NB4 (cell line): ENCODE data around the gene DNAL1.

ENCODE experiments used
- DNase-seq: peaks from one replicate; pipeline ENCODE4 v3.0.0; 2010; ENCODE audit warnings: low read depth
- H3K4me3 ChIP-seq: one replicate; pipeline ENCODE4 v1.5.1; 2011; ENCODE audit warnings: mild to moderate bottlenecking, low read depth, low read length, moderate library complexity
- CTCF ChIP-seq: IDR thresholded peaks from one replicate; pipeline ENCODE4 v1.5.1; 2012; ENCODE audit warnings: low read depth, low read length
- MYC ChIP-seq: IDR thresholded peaks from 2 replicates; pipeline ENCODE4 v1.6.1; 2011; ENCODE audit warnings: low read depth, low read length
- POLR2A ChIP-seq: IDR thresholded peaks from 2 replicates; pipeline ENCODE4 v1.6.1; 2011; ENCODE audit warnings: mild to moderate bottlenecking; ENCODE audit not compliant: insufficient read length; ENCODE audit errors: extremely low read depth
- TF ChIP-seq, protein P1 (sequence below): IDR thresholded peaks from 2 replicates; pipeline ENCODE4 v1.6.1; 2011; ENCODE audit warnings: low read depth, low read length

DNAL1 gene

GRCh38 chr14:73717266-73717665 is 72.5 kb downstream of the DNAL1 start:
- no peak overlapping the region for H3K4me3 ChIP-seq
- TF ChIP-seq MYC (no peak), CTCF (no peak), POLR2A (no peak)
- TF ChIP-seq, protein P1, sequence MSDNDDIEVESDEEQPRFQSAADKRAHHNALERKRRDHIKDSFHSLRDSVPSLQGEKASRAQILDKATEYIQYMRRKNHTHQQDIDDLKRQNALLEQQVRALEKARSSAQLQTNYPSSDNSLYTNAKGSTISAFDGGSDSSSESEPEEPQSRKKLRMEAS = no peak
- no peak for DNase-seq

GRCh38 chr14:73717711-73718417 is 73.1 kb downstream of the DNAL1 start:
- DNase-seq = no peak
- TF ChIP-seq MYC = no peak
- no peak for TF ChIP-seq CTCF
- no peak for TF ChIP-seq POLR2A
- TF ChIP-seq, protein P1 = no peak
- H3K4me3 ChIP-seq = no peak overlapping the region

DNA sequence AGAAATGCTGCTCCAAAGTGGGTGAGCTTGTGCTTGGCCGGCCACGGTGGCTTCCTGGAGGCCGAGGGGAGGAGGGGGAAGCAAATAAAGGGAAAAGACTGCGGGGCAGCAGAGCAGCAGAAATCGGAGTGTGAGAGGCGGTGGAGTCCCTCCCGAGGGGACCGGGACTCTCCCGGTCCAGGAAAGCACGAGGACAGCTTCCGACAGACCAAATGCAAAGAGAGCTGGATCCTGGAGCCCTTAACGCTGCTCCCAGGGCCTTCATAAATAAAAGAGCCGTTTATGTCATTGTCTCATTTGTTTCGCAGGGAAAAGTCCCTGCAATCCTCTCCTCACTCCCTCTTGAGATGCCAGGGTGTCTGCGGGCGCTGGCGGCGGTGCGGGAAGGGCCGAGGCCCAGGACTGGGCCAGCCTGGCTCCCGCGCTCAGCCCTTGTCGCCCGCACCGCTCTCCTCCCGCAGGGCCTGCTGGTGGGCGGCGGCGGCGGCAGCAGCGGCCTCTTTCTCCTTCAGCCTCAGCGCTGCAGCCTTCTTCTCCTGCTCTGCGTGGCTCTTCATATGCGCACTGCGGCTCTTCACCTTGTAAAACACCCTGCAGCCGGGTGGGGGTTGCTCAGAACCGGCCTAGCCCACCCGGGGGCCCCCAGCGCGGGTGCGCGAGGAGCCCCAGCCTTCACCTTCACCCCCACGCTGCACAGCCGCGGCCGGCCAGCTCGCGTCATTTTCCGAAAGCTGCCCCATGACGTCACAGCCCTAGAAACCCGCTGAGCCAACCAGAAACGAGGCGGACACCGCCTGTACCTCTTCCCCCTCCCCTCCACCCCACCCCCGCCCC is 73.8 kb downstream of the DNAL1 start:
- H3K4me3 ChIP-seq = no peak overlapping the region
- TF ChIP-seq MYC (no peak), CTCF (no peak), POLR2A (no peak)
- TF ChIP-seq, protein P1 = no peak
- DNase-seq = no peak

DNA sequence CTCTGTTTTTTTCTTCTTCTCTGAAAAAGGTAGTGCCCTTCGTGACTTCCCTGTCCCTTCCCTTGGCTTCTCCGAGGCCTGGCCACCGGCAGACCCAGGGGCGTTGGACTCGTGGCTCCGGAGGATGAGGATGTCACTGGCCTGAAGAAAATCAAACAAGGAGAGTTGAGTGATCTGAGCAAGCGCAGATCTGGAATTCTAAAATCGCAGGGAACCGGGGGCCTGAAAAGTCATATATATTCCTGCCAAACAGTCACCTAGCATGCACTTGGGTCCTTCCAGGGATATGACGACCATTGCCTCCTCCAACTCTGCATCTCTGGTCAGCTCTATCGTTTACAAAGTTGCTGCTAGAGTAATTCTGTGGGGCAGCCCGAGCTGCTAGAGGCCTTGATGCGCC is 74.6 kb downstream of the DNAL1 start:
- H3K4me3 ChIP-seq = no peak overlapping the region
- TF ChIP-seq POLR2A (no peak), CTCF (no peak), MYC (no peak)
- TF ChIP-seq, protein P1 = no peak
- no peak for DNase-seq

DNA sequence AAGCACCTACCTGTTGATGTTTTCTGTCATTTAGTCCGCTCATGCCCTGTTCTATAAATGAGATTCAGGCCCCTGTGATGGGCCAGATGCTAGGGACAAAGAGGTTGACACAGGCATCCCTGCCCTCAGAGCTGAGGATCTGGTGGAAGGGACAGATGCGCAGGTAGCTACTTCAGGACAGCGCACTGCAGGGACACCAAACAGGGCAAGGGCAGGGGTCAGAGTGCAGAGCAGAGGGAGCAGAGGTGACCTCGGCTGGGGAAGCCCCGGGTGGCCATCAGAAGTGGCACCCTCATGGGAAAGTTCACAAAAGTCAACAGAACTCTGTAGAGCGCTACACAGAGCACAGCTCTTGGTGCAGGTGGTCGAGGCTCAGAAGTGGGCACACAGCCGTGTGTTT is 75.0 kb downstream of the DNAL1 start:
- TF ChIP-seq, protein P1 = no peak
- TF ChIP-seq POLR2A (no peak), MYC (no peak), CTCF (no peak)
- no peak overlapping the region for H3K4me3 ChIP-seq
- no peak for DNase-seq
